NCI-H1105 treated with DMSO at 0.1 percent for 48 hours (cell line): ENCODE measurements around the gene SRP14.
"Not testable (repeated sequence)": the region's sequence is repeated elsewhere in the genome, so short reads cannot be mapped to it uniquely, and the experiment has no call there.

Experiments
- DNase-seq: peaks from one replicate; lab custom pipeline; 2025; lab: John Stamatoyannopoulos, UW

Gene SRP14, protein sequence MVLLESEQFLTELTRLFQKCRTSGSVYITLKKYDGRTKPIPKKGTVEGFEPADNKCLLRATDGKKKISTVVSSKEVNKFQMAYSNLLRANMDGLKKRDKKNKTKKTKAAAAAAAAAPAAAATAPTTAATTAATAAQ

DNA sequence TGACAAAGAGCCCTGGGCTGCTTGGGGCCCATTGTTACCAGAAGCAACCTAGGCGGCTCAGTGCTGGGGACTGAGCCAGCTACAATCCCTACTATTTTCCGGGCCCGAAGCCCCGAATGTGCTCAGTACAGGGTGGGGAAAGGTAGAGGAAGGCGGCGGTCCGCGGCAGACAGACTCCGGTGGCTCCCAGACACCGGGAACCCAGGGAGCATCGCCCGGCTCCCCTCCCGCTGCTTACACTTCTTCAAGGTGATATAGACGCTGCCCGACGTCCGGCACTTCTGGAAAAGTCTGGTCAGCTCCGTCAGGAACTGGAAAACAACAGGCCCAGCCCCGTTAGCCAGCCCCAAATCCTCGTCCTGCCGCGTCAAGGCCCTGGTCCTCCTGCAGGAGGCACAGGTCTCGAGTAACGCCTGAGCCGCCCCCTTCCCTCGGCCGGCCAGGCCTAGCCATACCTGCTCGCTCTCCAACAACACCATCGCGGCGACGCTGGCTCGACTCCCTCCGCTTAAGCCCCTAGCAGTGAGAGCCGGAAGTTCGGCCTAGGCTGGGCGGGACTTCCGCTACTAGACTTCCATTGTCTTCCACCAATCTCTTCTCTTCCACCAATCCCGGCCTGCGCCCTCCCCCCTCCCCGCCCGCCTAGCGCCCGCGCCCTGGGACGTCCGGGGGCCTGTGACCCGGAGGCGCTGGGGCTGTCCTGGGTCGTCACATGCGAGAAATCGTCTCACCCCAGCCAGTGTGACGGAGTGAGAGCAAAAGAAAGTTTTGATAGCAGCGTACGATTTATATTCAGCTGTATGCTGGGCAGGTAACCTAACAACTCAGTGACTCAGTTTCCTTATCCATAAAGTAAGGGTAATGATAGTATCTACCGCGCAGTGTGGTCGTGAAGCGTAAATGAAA lies at the start of gene SRP14:
Gene SRP14, minus strand, starts transcription at position 544 of the 906 bp plus-strand sequence. Its CDS starts 65 bp downstream, at position 479.
- DNase-seq, result peak; percentile 79

DNA sequence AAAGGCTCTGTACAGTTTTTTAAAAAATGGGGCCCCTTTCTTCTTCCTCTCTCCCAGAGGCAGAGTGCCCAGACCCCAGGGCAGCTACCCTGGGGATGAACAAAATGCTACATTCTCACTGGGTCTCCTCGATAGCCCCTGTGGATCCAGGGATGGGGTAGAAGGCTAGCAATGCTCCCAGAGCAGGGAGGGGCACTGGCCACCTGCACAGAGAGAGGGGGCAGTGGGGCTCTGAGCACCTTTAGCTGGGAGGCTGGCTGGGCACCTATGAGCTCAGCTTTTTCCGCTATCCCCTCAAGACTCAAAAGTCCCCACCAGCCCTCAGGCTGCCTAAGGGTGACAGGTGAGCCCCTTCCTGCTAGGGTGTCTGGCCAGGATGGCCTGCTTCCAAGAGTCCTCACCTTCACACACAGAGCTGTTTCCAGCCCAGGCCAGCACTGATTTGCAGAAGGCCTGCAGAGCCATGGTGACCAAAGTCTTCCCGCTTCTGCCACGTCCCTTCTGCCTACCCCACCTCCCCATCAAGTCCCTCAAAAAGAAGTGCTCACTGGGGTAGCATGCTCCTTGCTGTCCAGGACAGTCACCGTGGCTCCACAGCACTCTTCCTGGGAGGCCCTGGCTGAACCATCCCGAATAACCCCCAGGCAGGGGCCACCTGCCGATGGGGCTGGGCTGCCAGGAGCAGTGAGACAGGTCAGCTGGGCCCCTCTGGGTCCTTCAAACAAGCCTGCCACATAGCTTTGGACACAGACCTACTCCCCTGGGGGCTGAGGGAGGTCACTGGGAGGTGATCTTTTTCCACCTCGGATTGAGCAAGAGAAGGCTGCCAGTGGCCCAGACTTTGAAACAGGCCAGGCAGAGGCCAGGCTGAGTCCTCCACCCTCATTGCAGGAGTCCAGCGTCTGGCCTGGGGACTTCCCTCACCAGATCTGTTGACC lies 49.3 kb upstream of the SRP14 start:
- DNase-seq, result no peak

DNA sequence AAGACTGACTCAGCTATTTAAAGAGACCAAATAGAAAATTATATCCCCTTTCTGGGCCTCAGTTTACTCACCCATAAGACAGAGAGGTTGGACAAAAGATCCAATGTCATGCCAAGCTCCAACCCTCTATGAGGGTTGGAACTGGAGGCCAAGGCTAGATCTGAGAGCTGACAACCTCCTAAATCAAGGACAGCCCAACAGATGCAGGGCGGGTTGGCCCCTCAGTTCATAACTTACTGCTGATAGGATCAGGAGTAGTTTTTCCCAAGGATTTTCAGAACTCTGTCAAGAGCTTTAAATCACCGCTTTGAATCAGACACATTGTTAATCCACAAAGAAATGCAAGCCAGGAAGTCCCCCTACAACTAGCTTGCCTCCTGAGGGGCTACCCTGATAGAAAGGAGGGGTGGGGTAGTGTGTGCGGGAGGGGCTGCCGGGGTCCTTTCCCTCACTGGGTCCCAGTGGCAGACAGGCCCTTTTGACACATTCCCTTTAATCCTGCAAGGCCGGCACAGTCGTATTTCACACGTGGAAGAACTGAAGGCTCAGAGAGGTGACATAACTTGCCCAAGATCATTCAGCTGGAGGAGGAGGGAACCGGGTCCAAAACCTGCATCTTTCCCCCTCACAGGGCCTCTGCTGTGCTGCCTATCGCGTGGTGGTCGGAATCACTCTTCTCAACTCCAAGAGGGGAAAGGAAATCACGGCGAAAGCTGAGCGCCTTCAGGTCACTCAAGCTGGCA lies 48.3 kb upstream of the SRP14 start:
- no peak for DNase-seq

DNA sequence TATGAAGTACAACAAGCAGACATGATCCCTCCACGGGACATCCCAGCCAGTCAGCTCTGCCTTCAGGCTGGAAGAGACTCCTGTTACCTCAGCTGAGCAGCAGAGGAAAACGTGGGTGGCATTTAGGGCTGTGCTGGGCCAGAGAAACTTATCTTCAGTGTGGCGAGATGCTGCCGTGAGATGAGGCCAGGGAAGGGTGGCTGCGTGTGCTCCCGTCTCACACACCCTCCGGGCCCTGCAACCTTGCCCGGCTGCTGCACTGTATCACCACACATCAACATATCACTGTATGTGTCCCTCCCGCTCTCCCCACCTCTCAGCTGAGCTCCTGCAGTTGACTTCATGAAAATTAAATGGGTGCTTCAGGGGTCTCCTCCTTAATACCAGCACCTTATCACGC lies 46.3 kb upstream of the SRP14 start:
- no peak for DNase-seq

DNA sequence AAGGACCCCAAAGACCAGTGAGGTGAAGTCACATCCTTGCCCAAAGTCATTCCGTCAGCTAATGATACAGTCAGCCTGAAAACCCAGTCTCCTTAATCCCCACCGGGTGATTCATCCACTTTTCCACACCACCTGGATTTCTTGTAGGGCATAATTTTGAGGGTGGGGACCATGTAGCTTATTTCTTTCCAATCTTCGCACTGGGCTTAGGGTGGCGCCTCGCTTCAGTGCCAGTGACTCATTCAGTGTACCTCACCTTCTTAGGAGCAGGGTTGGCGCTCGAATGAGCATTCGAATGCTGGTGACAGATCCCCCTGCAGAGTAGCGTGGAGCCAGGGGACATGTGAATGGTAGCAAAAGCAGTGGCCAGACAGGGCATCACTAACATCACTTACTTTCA lies 45.7 kb upstream of the SRP14 start:
- no peak for DNase-seq

DNA sequence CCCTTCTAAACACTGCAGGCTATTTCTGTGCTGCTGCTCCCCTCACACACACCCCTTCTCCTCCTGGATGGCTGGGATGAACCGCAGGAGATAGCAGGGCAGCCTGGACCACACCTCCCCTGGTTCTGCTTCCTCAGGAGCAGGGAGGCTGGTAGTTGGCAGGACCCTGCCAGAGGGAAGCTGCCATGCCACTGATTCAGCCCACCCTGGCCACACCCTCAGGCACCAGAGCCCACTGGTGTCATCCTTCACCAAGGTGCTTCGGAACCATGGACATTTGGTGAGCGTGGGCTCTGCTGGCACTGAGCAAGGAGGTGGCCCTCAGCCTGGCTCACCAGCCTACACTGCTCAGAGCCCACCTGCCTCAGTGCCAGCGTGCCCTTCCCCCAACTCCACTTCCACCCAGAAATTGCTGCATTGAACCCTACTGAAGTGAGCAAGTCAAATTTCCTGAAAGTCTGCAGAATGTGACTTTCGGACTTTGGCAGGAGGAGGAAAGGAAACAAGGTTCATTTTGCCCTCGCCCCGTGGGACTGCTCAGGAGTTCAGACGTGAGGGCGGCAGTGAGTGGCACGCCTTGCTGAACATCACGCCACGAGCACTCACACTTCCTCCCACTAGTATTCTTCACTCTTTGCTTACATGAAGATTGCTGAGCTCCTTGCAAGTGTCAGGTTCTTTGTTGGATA lies 43.4 kb upstream of the SRP14 start:
- DNase-seq, result no peak

DNA sequence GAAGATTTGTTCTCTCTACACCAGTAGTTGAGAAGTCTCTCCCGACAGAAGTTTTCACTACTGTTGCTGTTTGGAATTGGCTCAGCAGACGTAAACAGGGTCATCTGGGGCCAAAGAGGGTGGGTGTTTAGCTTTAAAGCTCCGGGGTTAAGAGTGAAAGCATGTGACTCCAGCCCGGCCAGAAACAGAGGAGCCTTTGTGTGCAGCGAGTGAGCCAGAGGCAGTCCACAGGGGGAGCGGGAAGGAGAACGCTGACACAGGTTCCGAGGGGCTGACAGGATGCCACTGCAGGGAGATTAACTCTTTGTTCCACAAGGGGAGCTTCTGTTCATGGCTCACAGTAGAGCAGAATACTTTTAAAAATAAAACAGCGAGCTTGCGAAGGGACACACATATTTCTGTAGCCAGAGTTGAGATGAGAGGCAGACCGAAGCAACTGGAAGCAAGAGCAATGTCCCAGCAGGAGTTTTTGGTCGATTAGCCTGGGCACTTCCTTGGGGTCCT lies 42.8 kb upstream of the SRP14 start:
- no peak for DNase-seq

DNA sequence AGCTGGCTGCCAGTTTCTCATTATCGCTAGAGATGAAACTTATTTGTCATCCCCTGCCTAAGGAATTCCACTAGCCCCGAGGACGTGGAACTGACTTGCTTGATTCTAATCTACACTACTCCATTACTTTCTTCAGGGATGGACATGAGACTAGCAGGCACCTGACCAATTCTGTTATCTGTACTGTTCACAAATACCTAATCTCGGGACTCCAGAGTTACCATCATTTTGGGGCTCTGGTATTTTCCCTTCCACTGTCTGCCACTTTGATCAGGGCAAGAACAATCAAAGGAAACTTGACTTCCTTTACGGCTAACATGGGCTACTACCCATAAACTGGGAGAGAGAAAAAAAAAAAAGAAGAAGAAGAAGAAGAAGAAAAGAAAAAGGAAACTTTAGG lies 41.9 kb upstream of the SRP14 start:
- DNase-seq, result no peak

DNA sequence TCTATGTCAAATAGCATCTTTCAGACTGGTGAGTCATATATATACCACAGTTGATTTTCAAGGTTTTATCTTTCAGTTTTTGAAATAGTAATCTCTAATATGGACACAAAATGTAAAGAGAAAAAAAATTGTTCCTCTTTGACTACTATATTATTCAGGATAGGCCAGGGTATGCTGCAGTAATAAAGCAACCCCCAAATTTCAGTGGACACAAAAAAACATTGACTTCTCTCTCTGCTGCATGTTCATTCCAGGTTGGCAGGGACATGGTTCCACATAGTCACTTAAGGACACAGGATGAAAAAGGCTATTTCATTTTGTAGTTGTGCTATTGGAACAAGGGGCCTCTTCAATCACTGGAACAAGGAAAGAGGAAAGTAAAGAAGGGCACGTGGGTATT lies 41.1 kb upstream of the SRP14 start:
- no peak for DNase-seq

DNA sequence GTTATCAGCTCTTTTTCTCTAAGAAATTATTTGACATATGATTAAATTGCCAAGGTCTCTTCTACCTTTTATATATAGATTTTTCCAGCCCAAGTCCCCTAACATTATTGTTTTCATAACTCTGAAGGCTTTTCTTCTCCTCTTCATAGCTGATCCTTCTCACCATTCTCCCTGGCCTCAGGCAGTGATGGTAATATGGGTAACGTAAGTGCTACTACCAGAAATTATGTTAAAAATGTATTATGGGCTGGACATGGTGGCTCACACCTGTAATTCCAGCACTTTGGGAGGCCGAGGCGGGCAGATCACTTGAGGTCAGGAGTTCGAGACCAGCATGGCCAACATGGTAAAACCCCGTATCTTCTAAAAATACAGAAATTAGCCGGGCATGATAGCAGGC lies 40.5 kb upstream of the SRP14 start:
- no peak for DNase-seq

DNA sequence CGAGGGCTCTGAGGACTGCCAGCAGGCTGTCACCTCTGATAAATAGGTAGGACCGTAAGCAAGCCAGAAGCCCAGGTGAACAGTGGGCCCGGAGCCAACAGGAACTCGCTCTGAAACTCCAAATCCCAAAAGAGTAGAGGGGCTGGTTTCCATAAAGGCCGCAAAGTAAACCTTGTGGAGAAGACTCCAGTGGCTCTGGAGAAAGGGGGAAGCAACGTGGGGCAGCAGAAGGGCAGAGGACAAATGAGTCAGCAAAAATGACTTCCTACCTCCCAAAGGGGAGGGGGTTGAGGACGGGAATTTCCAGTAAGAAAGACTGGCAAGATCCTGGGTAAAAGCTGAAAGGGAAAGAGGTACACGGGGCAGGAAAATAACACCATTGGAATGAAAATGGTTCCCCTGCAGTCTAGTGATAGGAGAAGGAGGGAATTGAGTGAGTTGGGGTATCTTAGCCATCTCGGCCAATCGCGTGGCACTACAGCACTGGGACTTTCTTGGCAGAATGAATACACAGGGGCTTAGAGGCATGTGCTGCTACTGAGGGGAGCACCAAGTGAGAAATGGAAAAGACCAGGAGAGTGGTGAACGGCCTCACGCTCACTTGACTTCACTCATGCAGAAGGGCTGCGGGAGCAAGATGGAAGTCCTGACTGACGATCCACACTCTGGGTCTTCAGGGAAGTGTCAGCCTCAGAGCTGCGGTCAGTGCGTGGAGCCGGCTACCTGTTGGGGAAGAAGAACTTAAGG lies 36.5 kb upstream of the SRP14 start:
- no peak for DNase-seq

DNA sequence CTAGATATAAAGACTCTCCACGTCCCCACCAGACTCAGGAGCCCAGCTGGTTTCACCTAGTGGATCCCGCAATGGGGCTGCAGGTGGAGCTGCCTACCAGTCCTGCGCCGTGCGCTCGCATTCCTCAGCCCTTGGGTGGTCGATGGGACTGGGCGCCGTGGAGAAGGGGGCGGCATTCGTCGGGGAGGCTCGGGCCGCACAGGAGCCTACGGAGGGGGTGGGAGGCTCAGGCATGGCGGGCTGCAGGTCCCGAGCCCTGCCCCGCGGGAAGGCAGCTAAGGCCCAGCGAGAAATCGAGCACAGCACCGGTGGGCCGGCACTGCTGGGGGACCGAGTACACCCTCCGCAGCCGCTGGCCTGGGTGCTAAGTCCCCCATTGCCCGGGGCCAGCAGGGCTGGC lies 35.7 kb upstream of the SRP14 start:
- not testable (repeated sequence) for DNase-seq

DNA sequence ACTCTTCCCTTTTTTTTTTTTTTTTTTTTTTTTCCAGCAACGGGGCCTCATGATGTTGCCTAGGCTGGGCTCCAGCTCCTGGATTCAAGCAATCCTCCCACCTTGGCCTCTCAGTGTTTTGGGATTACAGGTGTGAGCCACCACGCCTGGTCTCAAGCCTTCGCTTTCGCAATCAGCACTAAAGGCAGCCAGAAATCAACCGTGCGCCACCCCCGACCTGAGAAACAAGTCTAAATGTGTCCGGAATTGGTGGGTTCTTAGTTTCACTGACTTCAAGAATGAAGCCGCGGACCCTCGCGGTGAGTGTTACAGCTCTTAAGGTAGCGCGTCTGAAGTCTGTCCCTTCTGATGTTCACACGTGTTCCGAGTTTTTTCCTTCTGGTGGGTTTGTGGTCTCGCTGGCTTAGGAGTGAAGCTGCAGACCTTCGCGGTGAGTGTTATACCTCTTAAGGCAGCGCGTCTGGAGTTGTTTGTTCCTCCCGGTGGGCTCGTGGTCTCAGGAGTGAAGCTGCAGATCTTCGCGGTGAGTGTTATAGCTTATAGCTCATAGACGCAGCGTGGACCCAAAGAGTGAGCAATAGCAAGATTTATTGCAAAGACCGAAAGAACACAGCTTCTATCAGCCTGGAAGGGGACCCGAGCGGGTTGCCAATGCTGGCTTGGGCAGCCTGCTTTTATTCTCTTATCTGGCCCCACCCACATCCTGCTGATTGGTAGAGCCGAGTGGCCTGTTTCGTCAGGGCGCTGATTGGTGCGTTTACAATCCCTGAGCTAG lies 34.9 kb upstream of the SRP14 start:
- not testable (repeated sequence) for DNase-seq

DNA sequence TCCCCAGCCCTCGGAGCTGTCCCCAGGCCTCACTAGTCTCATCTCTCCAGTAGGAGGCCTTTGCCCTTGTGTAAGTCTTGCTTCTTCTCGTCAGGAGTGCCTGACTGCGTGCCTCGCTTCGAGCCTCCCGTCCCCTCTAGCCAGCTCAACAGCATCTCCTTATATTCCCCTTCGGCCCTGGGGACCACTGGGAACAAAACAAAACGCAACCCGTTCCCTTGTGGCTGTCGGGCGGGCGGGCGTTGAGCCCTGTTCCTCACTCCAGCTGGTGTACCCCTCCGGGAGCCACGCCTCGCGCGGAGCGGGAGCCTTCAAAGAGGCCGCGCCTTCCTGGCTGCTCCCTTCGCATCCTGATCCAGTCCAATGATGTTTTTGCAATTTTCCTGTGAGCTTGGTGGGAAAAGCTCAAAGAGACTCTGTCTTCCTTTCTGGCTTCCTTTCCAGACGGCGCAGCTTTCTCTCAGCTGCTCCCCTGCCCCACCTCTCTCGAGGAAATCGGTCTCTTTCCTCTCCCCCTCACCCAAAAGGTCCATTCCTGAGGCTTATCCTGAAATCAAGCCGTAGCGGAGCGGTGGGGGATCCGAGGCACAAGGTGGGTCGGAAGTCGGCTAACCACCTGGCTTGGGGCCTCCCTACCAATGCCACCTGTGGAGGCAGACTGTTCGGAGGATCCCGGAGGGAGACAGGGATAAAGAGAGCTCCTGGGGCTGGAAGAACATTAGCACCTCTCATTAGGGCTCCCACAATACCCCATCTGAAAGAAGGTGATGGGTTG lies 33.4 kb upstream of the SRP14 start:
- DNase-seq, result no peak

DNA sequence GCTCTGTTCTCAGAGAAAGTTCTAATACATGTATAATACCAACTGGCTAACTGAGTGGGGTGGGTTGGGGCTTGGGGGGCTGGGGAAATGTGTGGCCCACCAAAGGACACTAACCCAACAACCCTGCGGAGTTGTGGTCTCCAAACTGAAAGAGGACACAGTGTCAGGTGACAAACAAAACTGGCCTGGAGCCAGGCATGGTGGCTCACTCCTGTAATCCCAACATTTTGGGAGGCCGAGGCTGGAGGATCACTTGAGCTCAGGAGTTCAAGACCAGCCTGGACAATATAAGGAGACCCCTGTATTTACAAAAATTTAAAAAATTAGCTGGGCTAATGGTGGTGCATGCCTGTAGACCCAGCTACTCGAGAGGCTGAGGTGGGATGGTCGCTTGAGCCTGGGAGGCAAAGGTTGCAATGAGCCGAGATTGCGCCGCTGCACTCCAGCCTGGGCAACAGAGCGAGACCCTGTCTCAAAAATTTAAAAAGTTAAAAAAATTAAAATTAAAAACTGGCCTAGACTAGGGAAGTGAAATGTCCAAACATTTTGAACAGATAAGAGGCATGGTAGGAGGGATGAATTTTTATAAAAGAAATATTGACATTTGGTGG lies 31.7 kb upstream of the SRP14 start:
- DNase-seq, result no peak

DNA sequence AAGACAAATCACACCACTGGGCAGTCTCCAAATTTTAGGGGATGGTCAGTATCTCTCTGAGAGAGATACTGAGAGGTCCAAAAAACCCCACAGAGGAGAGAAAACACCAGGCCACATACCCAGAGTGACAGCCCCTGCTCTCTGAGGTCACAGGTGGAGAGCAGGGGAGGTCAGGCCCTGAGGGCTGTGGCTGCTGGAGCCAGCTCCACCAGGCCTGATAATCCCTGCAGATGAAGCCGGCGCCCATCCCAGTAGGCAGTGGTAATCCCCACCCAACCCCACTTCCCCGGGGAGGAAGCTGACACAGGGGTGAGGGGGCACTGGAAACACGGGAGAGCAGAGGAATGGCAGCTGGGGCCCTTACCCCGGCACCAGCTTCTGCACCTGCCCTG lies 31.2 kb upstream of the SRP14 start:
- DNase-seq, result no peak

DNA sequence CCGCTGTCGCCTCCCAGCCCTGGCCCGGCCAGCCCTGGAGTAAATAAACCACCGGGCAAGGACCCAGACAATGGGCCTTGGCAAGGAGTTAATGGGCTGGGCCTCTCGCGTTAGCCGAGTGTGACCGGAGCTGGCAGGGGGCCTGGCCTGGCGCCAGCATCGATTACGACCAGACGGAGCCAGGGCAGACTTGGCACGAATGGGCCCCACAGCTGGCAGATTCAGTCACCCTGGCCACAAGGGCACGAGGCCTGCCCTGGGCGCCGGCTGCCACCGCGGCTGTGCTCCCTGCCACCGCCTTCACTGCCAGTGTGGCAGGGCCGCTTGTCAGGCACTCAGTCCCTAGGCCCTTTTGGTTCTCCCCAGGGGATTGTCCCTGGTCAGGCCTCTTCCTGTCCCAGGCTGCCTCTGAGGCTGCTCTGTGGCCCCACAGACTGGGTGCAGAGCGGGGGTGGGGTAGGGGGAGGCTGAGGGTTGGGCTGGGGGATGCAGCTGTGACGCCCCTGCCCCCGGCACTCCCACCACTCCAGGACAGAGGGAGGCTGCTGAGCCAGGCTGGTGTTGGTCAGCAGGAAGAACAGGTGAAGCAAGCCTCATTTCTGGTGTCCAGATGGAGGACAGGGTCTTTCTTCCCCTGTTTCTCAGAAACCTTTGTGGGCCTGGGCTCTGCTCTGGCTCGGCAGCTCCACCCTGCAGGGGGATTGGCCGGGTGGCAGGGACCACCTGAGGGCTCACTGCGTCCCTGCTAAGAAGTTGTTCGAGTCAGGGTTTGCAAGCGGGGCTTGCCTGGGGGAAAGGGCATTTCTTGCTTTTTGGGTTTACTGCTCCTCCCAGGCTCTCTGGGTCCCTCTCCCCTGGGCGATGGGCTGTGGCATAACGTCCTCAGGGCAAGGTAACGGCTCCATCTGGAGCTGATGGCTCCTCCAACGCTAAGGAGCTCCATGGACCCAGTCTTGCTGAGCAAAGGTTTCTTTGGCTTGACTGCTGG lies 30.5 kb upstream of the SRP14 start:
- peak; percentile 92 for DNase-seq
